Activated CD8-positive, alpha-beta memory T cell treated with anti-CD3 and anti-CD28 coated beads, Interleukin-2, amount 50 U/mL, for 4 hours (primary cell): Measurements from ENCODE around the gene SOX4.
A peak's percentile ranks its signal among the peaks of the same experiment; 100 is the strongest.

Experiments
- DNase-seq: peaks from one replicate; pipeline ENCODE4 v3.0.0-alpha.2; 2020

The SOX4 gene

DNA sequence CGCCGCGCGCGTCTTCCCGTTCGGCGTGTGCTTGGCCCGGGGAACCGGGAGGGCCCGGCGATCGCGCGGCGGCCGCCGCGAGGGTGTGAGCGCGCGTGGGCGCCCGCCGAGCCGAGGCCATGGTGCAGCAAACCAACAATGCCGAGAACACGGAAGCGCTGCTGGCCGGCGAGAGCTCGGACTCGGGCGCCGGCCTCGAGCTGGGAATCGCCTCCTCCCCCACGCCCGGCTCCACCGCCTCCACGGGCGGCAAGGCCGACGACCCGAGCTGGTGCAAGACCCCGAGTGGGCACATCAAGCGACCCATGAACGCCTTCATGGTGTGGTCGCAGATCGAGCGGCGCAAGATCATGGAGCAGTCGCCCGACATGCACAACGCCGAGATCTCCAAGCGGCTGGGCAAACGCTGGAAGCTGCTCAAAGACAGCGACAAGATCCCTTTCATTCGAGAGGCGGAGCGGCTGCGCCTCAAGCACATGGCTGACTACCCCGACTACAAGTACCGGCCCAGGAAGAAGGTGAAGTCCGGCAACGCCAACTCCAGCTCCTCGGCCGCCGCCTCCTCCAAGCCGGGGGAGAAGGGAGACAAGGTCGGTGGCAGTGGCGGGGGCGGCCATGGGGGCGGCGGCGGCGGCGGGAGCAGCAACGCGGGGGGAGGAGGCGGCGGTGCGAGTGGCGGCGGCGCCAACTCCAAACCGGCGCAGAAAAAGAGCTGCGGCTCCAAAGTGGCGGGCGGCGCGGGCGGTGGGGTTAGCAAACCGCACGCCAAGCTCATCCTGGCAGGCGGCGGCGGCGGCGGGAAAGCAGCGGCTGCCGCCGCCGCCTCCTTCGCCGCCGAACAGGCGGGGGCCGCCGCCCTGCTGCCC lies 1.1 kb downstream of the SOX4 start:
- peak; percentile 37 for DNase-seq

DNA sequence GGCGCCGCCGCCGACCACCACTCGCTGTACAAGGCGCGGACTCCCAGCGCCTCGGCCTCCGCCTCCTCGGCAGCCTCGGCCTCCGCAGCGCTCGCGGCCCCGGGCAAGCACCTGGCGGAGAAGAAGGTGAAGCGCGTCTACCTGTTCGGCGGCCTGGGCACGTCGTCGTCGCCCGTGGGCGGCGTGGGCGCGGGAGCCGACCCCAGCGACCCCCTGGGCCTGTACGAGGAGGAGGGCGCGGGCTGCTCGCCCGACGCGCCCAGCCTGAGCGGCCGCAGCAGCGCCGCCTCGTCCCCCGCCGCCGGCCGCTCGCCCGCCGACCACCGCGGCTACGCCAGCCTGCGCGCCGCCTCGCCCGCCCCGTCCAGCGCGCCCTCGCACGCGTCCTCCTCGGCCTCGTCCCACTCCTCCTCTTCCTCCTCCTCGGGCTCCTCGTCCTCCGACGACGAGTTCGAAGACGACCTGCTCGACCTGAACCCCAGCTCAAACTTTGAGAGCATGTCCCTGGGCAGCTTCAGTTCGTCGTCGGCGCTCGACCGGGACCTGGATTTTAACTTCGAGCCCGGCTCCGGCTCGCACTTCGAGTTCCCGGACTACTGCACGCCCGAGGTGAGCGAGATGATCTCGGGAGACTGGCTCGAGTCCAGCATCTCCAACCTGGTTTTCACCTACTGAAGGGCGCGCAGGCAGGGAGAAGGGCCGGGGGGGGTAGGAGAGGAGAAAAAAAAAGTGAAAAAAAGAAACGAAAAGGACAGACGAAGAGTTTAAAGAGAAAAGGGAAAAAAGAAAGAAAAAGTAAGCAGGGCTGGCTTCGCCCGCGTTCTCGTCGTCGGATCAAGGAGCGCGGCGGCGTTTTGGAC lies 2.0 kb downstream of the SOX4 start:
- DNase-seq: peak; percentile 37

DNA sequence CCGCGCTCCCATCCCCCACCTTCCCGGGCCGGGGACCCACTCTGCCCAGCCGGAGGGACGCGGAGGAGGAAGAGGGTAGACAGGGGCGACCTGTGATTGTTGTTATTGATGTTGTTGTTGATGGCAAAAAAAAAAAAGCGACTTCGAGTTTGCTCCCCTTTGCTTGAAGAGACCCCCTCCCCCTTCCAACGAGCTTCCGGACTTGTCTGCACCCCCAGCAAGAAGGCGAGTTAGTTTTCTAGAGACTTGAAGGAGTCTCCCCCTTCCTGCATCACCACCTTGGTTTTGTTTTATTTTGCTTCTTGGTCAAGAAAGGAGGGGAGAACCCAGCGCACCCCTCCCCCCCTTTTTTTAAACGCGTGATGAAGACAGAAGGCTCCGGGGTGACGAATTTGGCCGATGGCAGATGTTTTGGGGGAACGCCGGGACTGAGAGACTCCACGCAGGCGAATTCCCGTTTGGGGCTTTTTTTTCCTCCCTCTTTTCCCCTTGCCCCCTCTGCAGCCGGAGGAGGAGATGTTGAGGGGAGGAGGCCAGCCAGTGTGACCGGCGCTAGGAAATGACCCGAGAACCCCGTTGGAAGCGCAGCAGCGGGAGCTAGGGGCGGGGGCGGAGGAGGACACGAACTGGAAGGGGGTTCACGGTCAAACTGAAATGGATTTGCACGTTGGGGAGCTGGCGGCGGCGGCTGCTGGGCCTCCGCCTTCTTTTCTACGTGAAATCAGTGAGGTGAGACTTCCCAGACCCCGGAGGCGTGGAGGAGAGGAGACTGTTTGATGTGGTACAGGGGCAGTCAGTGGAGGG lies 2.8 kb downstream of the SOX4 start:
- peak; percentile 28 for DNase-seq

DNA sequence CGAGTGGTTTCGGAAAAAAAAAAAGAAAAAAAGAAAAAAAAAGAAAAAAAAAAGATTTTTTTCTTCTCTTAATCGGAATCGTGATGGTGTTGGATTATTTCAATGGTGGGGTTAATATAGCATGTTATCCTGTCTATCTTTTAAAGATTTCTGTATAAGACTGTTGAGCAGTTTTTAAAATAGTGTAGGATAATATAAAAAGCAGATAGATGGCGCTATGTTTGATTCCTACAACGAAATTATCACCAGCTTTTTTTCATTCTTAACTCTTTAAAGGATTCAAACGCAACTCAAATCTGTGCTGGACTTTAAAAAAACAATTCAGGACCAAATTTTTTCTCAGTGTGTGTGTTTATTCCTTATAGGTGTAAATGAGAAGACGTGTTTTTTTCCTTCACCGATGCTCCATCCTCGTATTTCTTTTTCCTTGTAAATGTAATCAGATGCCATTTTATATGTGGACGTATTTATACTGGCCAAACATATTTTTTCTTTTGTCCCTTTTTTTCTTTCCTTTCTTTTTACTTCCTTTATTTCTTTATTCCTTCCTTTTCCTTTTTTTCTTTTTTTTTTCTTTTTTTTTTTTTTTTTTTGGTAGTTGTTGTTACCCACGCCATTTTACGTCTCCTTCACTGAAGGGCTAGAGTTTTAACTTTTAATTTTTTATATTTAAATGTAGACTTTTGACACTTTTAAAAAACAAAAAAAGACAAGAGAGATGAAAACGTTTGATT lies 3.6 kb downstream of the SOX4 start:
- DNase-seq: no peak

DNA sequence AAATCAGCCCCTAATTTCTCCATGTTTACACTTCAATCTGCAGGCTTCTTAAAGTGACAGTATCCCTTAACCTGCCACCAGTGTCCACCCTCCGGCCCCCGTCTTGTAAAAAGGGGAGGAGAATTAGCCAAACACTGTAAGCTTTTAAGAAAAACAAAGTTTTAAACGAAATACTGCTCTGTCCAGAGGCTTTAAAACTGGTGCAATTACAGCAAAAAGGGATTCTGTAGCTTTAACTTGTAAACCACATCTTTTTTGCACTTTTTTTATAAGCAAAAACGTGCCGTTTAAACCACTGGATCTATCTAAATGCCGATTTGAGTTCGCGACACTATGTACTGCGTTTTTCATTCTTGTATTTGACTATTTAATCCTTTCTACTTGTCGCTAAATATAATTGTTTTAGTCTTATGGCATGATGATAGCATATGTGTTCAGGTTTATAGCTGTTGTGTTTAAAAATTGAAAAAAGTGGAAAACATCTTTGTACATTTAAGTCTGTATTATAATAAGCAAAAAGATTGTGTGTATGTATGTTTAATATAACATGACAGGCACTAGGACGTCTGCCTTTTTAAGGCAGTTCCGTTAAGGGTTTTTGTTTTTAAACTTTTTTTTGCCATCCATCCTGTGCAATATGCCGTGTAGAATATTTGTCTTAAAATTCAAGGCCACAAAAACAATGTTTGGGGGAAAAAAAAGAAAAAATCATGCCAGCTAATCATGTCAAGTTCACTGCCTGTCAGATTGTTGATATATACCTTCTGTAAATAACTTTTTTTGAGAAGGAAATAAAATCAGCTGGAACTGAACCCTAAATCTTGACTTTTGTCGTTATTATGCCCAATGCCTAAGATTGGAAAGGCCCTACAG lies 4.5 kb downstream of the SOX4 start:
- no peak for DNase-seq

DNA sequence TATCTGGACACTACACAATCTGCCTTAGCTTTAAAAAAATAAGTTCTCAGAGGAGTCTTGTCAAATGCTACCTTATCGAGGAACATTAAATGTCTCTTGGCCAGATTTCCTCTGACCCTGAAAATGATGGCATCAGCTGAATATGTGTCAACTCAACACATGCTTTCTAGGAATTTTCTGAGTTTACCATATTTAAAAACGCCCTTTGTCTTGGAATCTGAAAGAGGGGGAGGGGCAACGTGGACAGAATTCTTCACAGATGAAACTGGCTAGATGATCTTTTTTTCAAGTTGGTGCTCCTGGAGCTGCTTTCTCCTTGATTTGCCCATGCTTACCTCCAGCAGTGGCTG lies 5.1 kb downstream of the SOX4 start:
- DNase-seq: no peak

DNA sequence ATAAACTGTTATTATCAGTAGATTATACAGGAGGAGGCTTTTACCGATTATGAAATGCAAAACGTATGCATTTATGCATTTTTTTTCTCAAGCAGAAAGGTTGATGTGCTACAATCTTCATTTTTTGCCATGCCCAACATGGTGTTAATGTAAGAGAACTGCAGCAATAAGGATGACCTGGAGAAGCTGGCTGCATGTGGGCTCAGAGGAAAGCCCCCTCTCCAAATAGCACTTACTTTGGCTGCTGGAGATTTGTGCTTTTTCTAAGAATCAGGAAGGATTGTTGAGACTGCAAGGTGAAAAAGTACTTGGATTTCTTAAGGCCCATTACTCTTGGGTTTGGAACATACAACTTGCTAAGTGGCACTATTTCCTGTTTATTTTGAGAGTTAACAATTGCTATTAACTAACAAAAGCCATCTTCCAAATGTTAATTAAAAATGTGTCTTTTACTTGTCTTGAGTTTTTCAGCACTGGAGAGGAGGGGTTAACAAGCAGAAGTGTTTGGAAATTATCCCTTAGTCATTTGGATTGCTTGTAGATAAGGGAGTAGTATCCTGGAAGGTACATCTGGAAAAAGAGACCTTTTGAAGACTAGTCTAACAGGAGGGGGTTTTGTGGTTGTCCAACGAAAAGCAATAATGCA lies 5.6 kb downstream of the SOX4 start:
- DNase-seq: no peak

DNA sequence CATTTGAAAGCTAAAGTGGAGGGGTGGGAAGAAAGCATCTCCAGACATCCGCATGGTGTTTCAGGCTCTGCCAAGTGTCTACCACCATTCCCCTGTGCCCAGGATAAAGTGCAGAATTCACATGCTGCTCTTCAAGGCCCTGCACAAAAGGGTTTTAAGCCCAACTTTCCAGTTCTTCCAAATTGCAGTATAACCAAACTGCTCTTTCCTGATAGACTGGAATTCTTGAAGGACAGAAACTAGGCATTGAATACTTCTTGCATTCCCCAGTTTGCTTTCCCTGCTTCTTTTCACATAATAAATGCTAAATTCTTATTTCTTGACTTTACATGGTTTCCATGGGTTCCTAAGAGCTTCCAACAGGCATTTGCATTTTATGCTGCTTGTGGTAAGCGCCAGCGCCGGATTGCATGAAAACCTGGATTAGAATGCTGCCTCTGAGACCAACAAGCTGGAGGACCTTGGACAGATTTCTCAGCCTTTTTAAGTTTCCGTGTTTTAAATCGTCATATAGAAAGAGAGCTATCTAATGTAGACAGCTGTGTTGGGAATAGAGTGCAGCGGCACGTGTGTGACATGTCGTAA lies 7.9 kb downstream of the SOX4 start:
- DNase-seq: no peak

DNA sequence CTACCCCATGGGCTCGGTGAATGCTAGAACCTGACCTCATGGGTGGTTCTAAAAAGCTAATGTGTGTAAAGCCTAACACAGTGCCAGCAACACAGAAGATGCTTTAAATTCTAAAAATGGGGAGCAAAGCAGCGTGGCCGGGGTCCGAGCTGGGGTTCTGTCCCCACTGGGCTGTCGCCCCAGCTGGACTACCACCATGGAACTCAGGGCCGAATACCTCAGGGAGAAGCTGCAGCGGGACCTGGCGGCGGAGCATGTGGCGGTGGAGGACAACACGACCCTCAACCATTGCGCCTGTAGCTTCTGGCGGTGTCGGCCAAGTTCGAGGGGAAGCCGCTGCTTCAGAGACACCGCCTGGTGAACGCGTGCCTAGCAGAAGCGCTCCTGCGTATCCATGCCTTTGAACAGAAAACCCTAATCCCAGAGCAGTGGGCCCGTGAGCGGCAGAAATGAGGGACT lies 8.4 kb downstream of the SOX4 start:
- DNase-seq: no peak

DNA sequence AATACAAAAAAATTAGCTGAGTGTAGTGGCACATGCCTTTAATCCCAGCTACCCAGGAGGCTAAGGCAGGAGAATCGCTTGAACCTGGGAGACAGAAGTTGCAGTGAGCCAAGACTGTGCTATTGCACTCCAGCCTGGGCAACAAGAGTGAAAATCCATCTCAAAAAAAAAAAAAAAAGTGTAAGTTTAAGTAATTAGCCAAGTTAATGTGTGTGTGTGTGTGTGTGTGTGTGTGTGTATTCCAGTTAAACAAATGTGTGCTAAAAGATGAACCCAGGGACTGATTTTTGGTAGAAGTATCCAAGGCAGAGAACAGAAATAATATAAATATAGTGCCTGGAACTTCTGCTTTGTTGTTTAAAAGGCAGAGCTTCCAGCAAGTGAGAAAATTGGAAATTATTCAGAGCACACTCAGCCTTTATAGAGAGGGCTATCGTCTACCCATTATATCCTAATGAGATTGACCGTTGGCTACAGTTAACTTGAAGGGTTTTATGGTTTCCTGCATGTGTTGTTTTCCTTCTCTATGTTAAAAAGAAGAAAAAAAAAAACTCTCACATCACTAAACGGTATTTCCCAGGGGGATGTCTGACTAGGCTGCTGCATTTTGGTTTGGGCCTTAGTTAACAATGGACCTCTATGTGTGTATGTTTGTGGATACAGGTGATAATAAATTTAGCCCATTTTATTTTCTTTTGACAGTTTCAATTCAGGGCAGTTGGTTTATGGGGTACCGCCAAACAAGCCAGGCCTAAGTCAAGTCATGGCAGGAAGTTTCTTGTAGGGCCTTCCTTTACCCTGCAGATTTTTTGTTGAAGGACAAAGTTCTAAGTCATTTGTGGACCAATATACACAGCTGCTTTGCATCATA lies 9.8 kb downstream of the SOX4 start:
- DNase-seq: no peak

DNA sequence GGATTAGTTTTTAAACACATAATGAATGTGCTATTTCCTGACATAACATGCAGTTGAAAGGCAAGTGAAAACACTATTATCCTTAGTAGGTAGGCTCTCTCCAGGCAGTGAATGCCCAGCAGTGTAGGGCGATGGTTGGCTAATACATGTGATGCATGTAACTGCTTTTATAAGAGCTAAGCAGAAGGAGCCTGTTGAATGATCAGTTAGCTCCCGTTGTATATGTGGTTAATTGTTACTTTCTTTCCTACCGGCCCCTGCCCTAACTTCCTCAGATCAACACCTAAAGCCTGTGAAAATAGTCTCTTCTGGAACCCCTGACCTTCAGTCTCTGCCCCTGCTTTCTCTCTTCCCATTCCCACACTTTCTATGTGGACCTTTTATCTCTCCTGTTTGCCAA lies 10.5 kb downstream of the SOX4 start:
- DNase-seq: no peak

DNA sequence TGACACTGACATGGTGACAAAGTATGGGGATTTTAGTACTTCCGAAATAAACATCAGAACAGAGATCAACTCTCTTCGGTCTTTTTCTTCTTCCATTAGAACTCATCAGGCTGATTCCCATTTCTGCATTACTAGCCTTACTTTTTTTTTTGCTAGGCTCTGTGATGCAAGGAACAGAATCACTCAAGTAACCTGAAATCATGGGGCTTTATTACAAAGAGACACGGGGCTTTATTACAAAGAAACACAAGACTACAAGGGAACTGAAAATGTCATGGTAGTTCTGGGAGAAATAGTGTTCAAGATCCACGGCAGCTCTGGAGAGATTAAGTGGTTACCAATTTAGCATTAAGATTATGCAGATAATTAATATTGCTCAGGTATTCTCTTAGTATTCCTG lies 11.6 kb downstream of the SOX4 start:
- DNase-seq: no peak

DNA sequence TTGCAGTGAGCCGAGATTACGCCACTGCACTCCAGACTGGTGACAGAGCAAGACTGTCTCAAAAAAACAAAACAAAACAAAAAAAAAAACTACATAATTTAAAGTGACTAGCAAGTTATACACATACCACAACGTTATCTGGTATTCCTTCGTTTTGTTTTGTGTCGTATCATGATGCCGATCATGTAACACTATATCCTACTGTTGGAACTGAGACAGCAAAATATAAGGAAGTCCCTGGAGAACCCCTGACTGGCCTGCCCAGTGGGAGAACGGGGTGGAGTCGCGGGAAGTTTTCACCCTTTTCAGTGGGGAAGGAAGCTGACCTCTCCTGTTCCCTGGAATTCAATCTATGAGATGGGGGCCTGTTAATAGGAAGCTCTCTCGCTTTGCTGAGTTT lies 15.1 kb downstream of the SOX4 start:
- no peak for DNase-seq

DNA sequence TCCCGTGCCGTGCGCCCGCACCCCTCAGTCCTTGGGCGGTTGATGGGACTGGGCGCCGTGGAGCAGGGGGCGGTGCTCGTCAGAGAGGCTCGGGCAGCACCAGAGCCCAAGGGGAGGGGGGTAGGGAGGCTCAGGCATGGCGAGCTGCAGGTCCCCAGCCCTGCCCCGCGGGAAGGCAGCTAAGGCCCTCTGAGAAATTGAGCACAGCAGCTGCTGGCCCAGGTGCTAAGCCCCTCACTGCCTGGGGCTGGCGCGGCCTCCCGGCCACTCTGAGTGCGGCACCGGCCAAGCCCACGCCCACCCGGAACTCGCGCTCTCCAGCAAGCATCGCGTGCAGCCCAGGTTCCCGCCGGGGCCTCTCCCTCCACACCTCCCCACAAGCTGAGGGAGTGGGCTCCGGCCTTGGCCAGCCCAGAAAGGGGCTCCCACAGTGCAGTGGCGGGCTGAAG lies 16.4 kb downstream of the SOX4 start:
- no peak for DNase-seq

DNA sequence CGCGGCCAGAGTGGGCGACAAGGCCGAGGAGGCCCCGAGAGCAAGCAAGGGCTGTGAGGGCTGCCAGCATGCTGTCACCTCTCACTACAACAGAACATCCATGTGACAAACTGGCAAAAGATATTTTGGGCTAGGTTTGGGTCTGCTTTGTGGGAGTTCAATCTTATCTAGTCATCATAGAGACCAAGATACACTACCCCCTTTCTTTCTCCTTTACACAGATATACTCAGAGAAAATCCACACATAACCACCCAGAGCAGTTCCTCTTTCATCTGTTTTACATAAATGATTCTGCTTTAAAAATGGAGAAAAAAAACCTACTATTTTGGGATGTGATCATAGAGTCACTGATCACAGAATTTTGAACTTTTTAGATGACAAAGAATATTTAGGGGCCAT lies 16.8 kb downstream of the SOX4 start:
- DNase-seq: no peak

DNA sequence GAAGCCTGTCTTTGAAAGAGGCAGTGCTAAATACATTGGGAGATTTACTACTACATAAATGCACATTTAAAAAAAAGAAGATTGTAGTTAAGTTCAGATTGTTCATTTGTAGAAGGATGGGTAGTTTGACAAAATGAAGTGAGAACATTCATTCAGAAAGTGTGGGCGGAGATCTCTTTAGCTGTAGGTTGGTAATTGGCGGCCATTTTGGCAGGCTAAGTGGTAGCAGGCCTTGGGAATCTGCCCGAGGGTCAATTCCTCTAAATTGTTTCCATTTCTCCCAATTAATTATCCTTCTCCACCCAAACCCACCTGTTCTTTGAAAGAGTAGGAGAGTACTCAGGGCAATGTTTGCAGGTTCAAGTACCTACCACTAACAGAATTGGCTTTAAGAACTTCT lies 17.9 kb downstream of the SOX4 start:
- DNase-seq: no peak

DNA sequence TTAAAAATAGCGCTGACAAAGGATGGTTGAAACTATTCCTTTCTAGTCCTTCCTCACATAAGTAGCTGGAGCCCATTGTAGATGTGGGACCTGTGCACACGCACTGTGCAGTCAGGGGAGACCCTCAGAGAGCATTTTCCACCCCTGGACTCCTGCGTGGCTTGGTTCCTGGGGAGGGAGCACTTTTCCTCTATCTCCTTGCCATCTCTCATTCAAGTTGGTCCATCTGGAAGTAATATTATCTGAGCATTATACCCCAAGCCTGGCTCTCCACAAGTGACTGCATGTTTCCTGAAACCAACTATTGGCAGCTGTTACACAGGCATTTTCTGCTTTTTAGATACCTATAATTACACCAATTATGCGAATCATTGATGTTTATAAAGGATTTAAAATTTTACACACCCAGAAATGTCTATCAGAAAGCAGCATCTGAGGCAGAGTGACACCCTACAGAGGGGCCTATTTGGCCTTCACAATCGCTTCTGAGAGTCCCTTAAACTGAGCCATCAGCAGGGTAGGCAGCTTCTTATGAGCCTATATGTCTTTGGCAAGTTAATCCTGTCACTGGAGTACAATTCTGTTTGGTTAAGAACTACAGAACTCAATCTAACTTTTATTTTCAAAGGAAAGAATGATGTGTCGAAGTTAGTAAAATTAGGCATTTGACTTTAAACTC lies 18.7 kb downstream of the SOX4 start:
- no peak for DNase-seq

DNA sequence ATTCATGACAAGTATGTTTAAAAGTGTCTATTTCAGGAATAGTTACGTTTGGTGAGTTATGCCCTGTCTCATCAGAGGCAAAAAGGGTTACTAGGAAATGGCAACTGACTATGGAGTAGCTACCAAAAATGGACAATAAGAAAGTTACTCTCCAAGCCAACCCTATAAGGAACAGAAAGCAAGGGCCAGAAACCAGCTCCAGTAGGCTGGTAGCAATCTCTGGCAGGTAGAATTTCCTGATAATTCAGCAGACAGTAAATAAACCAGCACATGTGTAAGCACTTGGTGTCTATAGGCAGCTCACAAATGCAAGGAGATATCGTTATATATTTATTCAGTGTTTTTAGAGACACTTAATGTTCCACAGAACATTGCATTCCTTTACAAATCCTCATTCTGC lies 20.3 kb downstream of the SOX4 start:
- no peak for DNase-seq

DNA sequence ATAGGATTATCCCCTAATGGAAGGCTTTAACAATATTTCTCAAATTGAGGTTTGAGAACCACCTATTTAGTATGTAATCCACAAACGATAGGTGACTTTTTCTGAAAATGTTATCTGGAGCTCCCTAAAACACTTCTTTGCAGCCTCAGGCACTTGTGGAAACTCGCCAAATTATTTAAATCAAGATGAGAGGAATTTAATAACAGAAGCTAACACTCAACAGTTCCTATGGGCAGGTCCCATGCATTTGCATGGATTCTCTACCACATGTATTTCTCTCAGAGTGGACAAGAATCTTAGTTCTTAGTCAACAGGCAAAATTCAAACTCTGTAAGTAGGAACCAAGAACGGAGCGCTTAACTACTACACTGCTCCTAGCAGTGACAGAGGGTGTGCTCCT lies 20.7 kb downstream of the SOX4 start:
- no peak for DNase-seq
